OCI-LY7 (cell line): ENCODE measurements around the gene ERCC5.

Source experiments
- CTCF ChIP-seq: fragments of 200-600 bp; sonication (generic); conservative IDR thresholded peaks from 2 replicates; pipeline ENCODE4 v1.5.1; 2014; ENCODE audit warnings: mild to moderate bottlenecking, antibody characterized with exemption, low read length, moderate library complexity, mixed read lengths
- EZH2phosphoT487 ChIP-seq: fragments of 200-600 bp; sonication (generic); IDR thresholded peaks from 2 replicates; pipeline ENCODE4 v1.6.1; 2018; ENCODE audit warnings: low read depth, borderline replicate concordance, mild to moderate bottlenecking, mixed run types, antibody characterized with exemption, low read length, moderate library complexity, mixed read lengths

DNA sequence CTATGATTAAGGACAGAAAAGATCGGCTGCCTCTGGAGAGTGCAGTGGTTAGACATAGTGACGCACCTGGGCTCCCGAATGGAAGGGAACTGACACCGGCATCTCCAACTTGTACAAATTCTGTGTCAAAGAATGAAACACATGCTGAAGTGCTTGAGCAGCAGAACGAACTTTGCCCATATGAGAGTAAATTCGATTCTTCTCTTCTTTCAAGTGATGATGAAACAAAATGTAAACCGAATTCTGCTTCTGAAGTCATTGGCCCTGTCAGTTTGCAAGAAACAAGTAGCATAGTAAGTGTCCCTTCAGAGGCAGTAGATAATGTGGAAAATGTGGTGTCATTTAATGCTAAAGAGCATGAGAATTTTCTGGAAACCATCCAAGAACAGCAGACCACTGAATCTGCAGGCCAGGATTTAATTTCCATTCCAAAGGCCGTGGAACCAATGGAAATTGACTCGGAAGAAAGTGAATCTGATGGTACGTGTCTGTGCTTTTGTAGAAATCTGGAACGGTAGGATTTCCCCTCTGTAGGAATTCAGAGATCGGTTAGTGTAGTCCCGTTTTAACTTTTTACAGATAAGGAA is 16.9 kb downstream of the ERCC5 start:
- TF ChIP-seq CTCF (no peak), EZH2phosphoT487 (no peak)
